ENCODE data around the gene SUN2. TPM values are rescaled to one million over a fixed set of nuclear protein-coding genes. Genes with fewer than 3 reads are reported as not detected.
A peak's percentile ranks its signal among the peaks of the same experiment; 100 is the strongest.

Gene SUN2
- total and polyA plus RNA-seq, 2 of the 13 experiments (the other 11 are each of a cell fraction or from before 2014, with no cell fraction given): 45.6 to 56.6 TPM

- TF ChIP-seq ZNF770 (CRISPR knock-in tag; IDR thresholded peaks at IDR 0.05) (peak; percentile 75), CENPBD1 (CRISPR knock-in tag; IDR thresholded peaks at IDR 0.05; ENCODE audit: borderline replicate concordance, low read depth) (no peak), ARNT2 (CRISPR knock-in tag; IDR thresholded peaks at IDR 0.05; ENCODE audit: low read depth) (no peak), ZSCAN20 (CRISPR knock-in tag; IDR thresholded peaks at IDR 0.05; ENCODE audit: borderline replicate concordance) (no peak), SMAD9 (CRISPR knock-in tag; IDR thresholded peaks at IDR 0.05) (no peak), ZIK1 (CRISPR knock-in tag; IDR thresholded peaks at IDR 0.05; ENCODE audit: borderline replicate concordance, low read depth) (no peak), RXRB (CRISPR knock-in tag; IDR thresholded peaks at IDR 0.05; ENCODE audit: borderline replicate concordance) (no peak), MBNL3 (CRISPR knock-in tag; conservative IDR thresholded peaks at IDR 0.05) (no peak), CEBPB (IDR thresholded peaks at IDR 0.05; ENCODE audit: borderline replicate concordance, low read depth, low read length) (no peak), ZNF318 (CRISPR knock-in tag; IDR thresholded peaks at IDR 0.05) (no peak), PAXIP1 (CRISPR knock-in tag; conservative IDR thresholded peaks at IDR 0.05) (no peak), ZMYM2 (CRISPR knock-in tag; IDR thresholded peaks at IDR 0.05) (no peak), HMG20A (CRISPR knock-in tag; IDR thresholded peaks at IDR 0.05; ENCODE audit: borderline replicate concordance) (no peak), ZNF576 (CRISPR knock-in tag; IDR thresholded peaks at IDR 0.05) (no peak)
Observed at GRCh38 chr22:38760477-38761201, 4.8 kb upstream of the SUN2 start (continued).

Data from HepG2 (cell line).